CD1c-positive myeloid dendritic cell (primary cell): ENCODE data around the gene STK32B.

ENCODE experiments used
- DNase-seq: peaks from one replicate; pipeline ENCODE4 v3.0.0-alpha.2; 2016; ENCODE audit errors: extremely low spot score

STK32B gene

GRCh38 chr4:5524446-5525299, 473.4 kb downstream of the STK32B start:
- DNase-seq = no peak

- DNase-seq = no peak
These were observed 475.0 kb downstream of the STK32B start for GRCh38 chr4:5526080-5526846.

- no peak for DNase-seq
These were observed 475.9 kb downstream of the STK32B start for GRCh38 chr4:5527211-5527610.

- no peak for DNase-seq
These were observed 476.8 kb downstream of the STK32B start for GRCh38 chr4:5528031-5528436.

- no peak for DNase-seq
These were observed 480.8 kb downstream of the STK32B start for GRCh38 chr4:5532100-5532499.

GRCh38 chr4:5539584-5539983, 488.3 kb downstream of the STK32B start:
- DNase-seq = no peak

GRCh38 chr4:5541169-5541568, 489.9 kb downstream of the STK32B start:
- DNase-seq = no peak

GRCh38 chr4:5543681-5544080, 492.4 kb downstream of the STK32B start:
- DNase-seq = no peak

GRCh38 chr4:5544762-5545161, 493.5 kb downstream of the STK32B start:
- no peak for DNase-seq

- no peak for DNase-seq
These were observed 494.0 kb downstream of the STK32B start for GRCh38 chr4:5545271-5545670.

- DNase-seq = no peak
These were observed 496.5 kb downstream of the STK32B start for GRCh38 chr4:5547651-5548249.
